NB4 (cell line): ENCODE data around the gene PYROXD2.

Experiments
- POLR2A ChIP-seq: IDR thresholded peaks from 2 replicates; pipeline ENCODE4 v1.6.1; 2011; ENCODE audit warnings: mild to moderate bottlenecking; ENCODE audit not compliant: insufficient read length; ENCODE audit errors: extremely low read depth
- TF ChIP-seq, protein P1 (sequence below): IDR thresholded peaks from 2 replicates; pipeline ENCODE4 v1.6.1; 2011; ENCODE audit warnings: low read depth, low read length
- TF ChIP-seq, protein P2 (sequence below): IDR thresholded peaks from one replicate; pipeline ENCODE4 v1.5.1; 2012; ENCODE audit warnings: low read depth, low read length

DNA sequence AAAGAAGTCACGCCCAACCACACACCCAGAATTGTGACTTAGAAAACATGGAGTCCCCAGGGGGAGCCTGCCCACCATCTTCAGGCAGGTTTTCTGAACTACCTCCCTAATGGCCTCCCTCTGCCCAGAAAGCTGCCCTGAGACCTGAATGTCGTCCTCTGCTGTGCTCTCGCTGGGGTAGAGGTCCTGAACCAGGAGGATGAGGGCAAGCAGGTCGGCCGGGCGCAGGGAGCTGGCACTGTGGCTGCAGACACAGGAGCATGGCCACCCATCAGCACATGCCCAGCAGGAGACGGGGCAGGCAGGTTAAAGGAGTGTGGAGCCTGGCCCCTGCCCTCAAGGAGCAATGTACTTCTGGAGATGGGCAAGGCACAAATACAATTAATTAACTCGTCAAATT lies 15.4 kb upstream of the PYROXD2 start:
- no peak for TF ChIP-seq POLR2A
- TF ChIP-seq, protein P1, sequence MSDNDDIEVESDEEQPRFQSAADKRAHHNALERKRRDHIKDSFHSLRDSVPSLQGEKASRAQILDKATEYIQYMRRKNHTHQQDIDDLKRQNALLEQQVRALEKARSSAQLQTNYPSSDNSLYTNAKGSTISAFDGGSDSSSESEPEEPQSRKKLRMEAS, result no peak
- TF ChIP-seq, protein P2, sequence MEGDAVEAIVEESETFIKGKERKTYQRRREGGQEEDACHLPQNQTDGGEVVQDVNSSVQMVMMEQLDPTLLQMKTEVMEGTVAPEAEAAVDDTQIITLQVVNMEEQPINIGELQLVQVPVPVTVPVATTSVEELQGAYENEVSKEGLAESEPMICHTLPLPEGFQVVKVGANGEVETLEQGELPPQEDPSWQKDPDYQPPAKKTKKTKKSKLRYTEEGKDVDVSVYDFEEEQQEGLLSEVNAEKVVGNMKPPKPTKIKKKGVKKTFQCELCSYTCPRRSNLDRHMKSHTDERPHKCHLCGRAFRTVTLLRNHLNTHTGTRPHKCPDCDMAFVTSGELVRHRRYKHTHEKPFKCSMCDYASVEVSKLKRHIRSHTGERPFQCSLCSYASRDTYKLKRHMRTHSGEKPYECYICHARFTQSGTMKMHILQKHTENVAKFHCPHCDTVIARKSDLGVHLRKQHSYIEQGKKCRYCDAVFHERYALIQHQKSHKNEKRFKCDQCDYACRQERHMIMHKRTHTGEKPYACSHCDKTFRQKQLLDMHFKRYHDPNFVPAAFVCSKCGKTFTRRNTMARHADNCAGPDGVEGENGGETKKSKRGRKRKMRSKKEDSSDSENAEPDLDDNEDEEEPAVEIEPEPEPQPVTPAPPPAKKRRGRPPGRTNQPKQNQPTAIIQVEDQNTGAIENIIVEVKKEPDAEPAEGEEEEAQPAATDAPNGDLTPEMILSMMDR, result no peak
